Common myeloid progenitor, CD34-positive (primary cell): ENCODE data around the gene B4GALT6.
A peak's percentile ranks its signal among the peaks of the same experiment; 100 is the strongest.

Source experiments
- CTCF ChIA-PET: fragments of 350-600 bp; sonication (Branson Sonifier 250); formaldehyde crosslinking; loops from one replicate; lab custom pipeline; 2021; ENCODE audit warnings: antibody characterized with exemption; lab: Charles Lee
- POLR2A ChIA-PET: fragments of 350-600 bp; sonication (Branson Sonifier 250); formaldehyde crosslinking; loops from one replicate; lab custom pipeline; 2021; ENCODE audit warnings: antibody characterized with exemption; lab: Charles Lee
- DNase-seq, 3 donors: peaks; one replicate each; pipeline versions ENCODE4 v3.0.0 to v3.0.0-alpha.2; 2013
- H3K27ac ChIP-seq, 2 experiments: 1 replicate in 1 of 2; 2 replicates in 1 of 2; pipeline ENCODE4 v1.7.0; 2013; ENCODE audit warnings: inconsistent platforms in 2 of 2, low read length in 2 of 2, mild to moderate bottlenecking in 2 of 2, low read depth in 1 of 2, moderate library complexity in 1 of 2; ENCODE audit not compliant: severe bottlenecking in 2 of 2, insufficient read depth in 1 of 2, poor library complexity in 1 of 2
- H3K27me3 ChIP-seq, 5 experiments: replicated peaks in 2 of 5; 1 replicate in 3 of 5; 2 replicates in 2 of 5; pipeline versions ENCODE4 v1.6.1 to v1.7.0; 2013; ENCODE audit warnings: low read length in 4 of 5, mild to moderate bottlenecking in 2 of 5, moderate library complexity in 2 of 5, inconsistent platforms in 1 of 5; ENCODE audit not compliant: insufficient read depth in 5 of 5, control insufficient read depth in 4 of 5
- H3K36me3 ChIP-seq, 4 experiments: 1 replicate in 2 of 4; 2 replicates in 2 of 4; pipeline versions ENCODE4 v1.6.1 to v1.7.0; 2013; ENCODE audit warnings: low read length in 3 of 4, control low read depth in 1 of 4, mild to moderate bottlenecking in 1 of 4; ENCODE audit not compliant: control insufficient read depth in 4 of 4, insufficient read depth in 4 of 4
- H3K4me1 ChIP-seq, 4 experiments: 1 replicate in 3 of 4; 2 replicates in 1 of 4; pipeline versions ENCODE4 v1.6.1 to v1.7.1; 2013; ENCODE audit warnings: low read length in 3 of 4, mild to moderate bottlenecking in 3 of 4, control low read depth in 1 of 4, inconsistent platforms in 1 of 4, moderate library complexity in 1 of 4; ENCODE audit not compliant: control insufficient read depth in 4 of 4, insufficient read depth in 4 of 4; ENCODE audit errors: control extremely low read depth in 1 of 4
- H3K4me3 ChIP-seq, 7 experiments: 1 replicate in 4 of 7; 2 replicates in 3 of 7; pipeline versions ENCODE4 v1.5.1 to v1.7.0; 2013; ENCODE audit warnings: mild to moderate bottlenecking in 7 of 7, low read length in 6 of 7, moderate library complexity in 6 of 7, inconsistent platforms in 2 of 7, low read depth in 2 of 7, control low read depth in 1 of 7; ENCODE audit not compliant: insufficient read depth in 4 of 7, control insufficient read depth in 1 of 7; ENCODE audit errors: extremely low read depth in 1 of 7
- H3K9me3 ChIP-seq, 5 experiments: 1 replicate in 4 of 5; 2 replicates in 1 of 5; pipeline versions ENCODE4 v1.6.1 to v1.7.1; 2013; ENCODE audit warnings: low read length in 4 of 5, mild to moderate bottlenecking in 2 of 5, inconsistent platforms in 1 of 5, low read depth in 1 of 5, moderate library complexity in 1 of 5; ENCODE audit not compliant: control insufficient read depth in 4 of 5, insufficient read depth in 2 of 5; ENCODE audit errors: control extremely low read depth in 1 of 5
- WGBS: methylation state at CpG from one replicate; pipeline ENCODE4 v1.1.5; 2013; ENCODE audit not compliant: insufficient coverage; 5-methylcytosine and 5-hydroxymethylcytosine counted together

B4GALT6 gene

GRCh38 chr18:31617031-31617717 is 67.2 kb downstream of the B4GALT6 start:
- Histone ChIP-seq H3K9me3 (no peaks in the 10 kb centered on the region), H3K4me1 (peaks cover 0 to 11% (median 3%) of the 10 kb centered on the region in 4 experiments), H3K36me3 (peaks cover 0 to 7% (median 2%) of the 10 kb centered on the region in 4 experiments), H3K4me3 (peak overlapping the region in 3 of 7 experiments; percentile 5 to 59 (median 33)), H3K27ac (peak overlapping the region; percentile 74 to 82), H3K27me3 (no peaks in the 10 kb centered on the region)
- DNase-seq: peak; percentile 30 to 71 (median 68)
- ChIA-PET CTCF (no interaction called here), POLR2A (no interaction called here)
- WGBS: 100% methylated on average over 1 of the region's 5 CpGs

DNA sequence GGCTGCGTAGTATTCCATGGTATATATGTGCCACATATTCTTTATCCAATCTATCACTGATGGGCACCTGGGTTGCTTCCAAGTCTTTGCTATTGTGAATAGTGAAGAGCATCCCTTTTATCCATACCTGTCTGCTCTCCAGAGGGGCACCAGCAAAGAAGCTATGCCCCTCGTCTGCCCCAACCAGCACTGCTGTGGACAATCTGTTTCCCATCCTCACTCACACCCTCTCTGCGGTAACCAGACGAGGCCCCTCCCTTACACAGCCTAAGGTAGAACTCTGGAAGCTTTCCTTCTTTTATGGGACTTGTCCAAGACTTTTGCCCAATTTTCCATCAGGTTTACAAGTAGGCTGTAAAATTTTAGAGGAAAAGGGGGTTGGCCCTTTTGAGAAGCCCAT is 67.8 kb downstream of the B4GALT6 start:
- ChIA-PET POLR2A (no interaction called here), CTCF (no interaction called here)

DNA sequence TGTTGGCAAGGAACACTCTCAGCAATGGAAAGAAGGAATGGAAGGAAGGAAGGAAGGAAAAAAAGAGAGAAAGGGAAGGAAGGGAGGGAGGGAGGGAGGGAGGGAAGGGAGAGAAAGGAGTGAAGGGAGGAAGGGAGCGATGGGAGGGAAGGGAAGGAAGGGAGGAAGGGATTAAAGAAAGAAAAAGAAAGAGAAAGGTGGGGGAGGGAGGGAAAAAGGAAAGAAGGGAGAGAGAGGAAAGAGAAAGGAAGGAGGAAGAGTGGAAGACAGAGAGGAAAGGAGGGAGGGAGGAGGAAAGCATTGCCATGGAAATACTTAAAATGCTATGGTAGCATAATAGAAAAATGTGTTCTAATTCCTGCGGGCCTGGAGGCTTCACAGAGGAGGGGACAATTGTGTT is 70.3 kb downstream of the B4GALT6 start:
- Histone ChIP-seq H3K27me3 (no peaks in the 10 kb centered on the region), H3K4me1 (peaks cover 2 to 24% (median 9%) of the 10 kb centered on the region in 4 experiments), H3K27ac (no peak overlapping the region), H3K4me3 (no peak overlapping the region), H3K36me3 (peaks cover 0 to 3% (median 0%) of the 10 kb centered on the region in 4 experiments), H3K9me3 (no peaks in the 10 kb centered on the region)
- CTCF ChIA-PET: interaction anchor here (0.6 to 1.6 kb wide), 3 partner anchors 14 to 102 kb away, joined by 4 to 7 read pairs (median 4); no protein-coding TSS in a partner anchor
- POLR2A ChIA-PET: no interaction called here
- no peak for DNase-seq
- 100% methylated on average over 1 of the region's 2 CpGs for WGBS

More for the DNA sequence above, 67.8 kb downstream of the B4GALT6 start:
- WGBS: 100% methylated on average over 1 of the region's 4 CpGs
- no peak overlapping the region for H3K4me3 ChIP-seq
- peaks cover 0 to 7% (median 2%) of the 10 kb centered on the region in 4 experiments for H3K36me3 ChIP-seq
- H3K27me3 ChIP-seq: no peaks in the 10 kb centered on the region
- no peaks in the 10 kb centered on the region for H3K9me3 ChIP-seq
- H3K27ac ChIP-seq: peak overlapping the region in 1 of 2 experiments; percentile 82
- DNase-seq: no peak
- H3K4me1 ChIP-seq: peaks cover 0 to 11% (median 3%) of the 10 kb centered on the region in 4 experiments

GRCh38 chr18:31612124-31612523 is 72.3 kb downstream of the B4GALT6 start:
- CTCF ChIA-PET: interaction anchor here (1.1 to 2.3 kb wide), 6 partner anchors 19 to 130 kb away, joined by 3 to 7 read pairs (median 4); no protein-coding TSS in a partner anchor
- Histone ChIP-seq H3K4me3 (no peak overlapping the region), H3K4me1 (peaks cover 2 to 19% (median 9%) of the 10 kb centered on the region in 4 experiments), H3K27me3 (no peaks in the 10 kb centered on the region), H3K36me3 (no peaks in the 10 kb centered on the region), H3K9me3 (no peaks in the 10 kb centered on the region), H3K27ac (no peak overlapping the region)
- no peak for DNase-seq
- WGBS: 90% methylated on average over 4 of the region's 6 CpGs
- POLR2A ChIA-PET: no interaction called here

DNA sequence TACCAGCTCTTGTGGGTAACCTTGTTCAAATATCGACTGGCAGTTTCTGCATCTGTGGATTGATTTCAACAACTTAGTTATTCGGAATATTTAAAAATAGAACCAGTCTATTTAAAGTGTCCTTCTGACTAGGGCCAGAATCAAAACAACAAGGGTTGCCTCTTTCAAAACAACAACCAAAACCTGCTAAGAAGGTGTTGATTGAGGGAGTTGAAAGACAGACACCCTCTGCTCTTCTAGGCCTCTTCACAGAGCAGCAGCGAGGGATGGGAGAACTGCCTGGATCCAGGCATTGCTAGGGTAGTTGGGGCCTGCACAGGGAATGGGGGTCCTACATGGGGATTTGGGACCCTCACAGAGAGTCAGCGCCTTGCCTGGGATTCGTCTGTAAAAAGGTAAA is 72.9 kb downstream of the B4GALT6 start:
- WGBS: 100% methylated on average over 1 of the region's 5 CpGs
- Histone ChIP-seq H3K4me3 (no peak overlapping the region), H3K27ac (no peak overlapping the region), H3K4me1 (peaks cover 2 to 13% (median 7%) of the 10 kb centered on the region in 4 experiments), H3K9me3 (no peaks in the 10 kb centered on the region), H3K36me3 (no peaks in the 10 kb centered on the region), H3K27me3 (no peaks in the 10 kb centered on the region)
- no peak for DNase-seq
- CTCF ChIA-PET: interaction anchor here (0.7 to 2.3 kb wide), 13 partner anchors 8 to 209 kb away, joined by 3 to 7 read pairs (median 3); no protein-coding TSS in a partner anchor
- POLR2A ChIA-PET: no interaction called here

DNA sequence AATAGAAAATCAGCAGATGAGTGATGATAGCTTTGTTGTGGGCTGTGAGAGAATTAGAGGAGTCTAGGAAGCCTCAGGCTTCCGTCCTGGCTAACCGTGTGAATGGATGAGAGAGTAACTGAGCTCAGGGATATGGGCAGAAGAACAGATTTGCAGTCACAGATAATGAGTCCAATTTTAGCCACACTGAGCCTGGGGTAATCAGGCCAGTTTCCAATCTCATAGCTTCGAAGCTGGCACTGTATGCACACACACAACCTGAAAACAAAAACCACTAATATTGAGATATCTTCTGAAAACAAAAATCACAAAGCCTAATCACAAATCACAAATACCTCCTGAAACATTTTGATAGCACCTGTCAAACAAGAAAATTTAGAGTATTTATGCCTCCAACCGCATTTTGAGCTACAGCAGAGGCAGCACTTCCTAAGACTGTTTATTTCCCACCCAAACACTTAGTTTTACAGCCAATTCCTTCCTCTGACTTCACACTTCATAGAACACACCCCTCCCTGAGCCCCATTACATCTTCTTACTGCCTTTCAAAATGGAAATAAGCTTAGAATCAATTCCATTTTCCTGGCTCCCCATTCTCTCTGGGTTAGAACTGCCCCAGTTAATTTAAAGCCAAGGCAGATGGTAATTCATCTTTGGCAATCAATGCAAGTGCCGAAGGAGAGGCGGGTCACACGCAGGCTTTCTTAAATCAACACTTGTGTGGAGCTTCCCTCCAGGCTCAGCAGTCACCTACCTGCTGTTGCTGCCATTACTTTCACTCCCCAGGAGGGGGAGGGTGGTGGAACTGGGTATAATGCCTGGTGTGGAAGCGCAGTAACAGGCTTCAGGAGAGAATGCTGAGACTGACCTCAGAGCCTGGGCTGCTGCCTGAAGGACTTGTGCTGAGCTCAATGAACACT is 73.8 kb downstream of the B4GALT6 start:
- H3K9me3 ChIP-seq: no peaks in the 10 kb centered on the region
- DNase-seq: peak; percentile 45 to 57 (median 55)
- no peaks in the 10 kb centered on the region for H3K27me3 ChIP-seq
- no peak overlapping the region for H3K27ac ChIP-seq
- ChIA-PET POLR2A (interaction anchor here (0.5 to 0.8 kb wide), 2 partner anchors 107 to 158 kb away, joined by 3 to 4 read pairs; no protein-coding TSS in a partner anchor), CTCF (interaction anchor here (0.7 to 2.3 kb wide), 19 partner anchors 9 to 210 kb away, joined by 3 to 7 read pairs (median 4); no protein-coding TSS in a partner anchor)
- H3K36me3 ChIP-seq: no peaks in the 10 kb centered on the region
- peaks cover 2 to 13% (median 6%) of the 10 kb centered on the region in 4 experiments for H3K4me1 ChIP-seq
- no peak overlapping the region for H3K4me3 ChIP-seq
- 47% methylated on average over 6 of the region's 8 CpGs for WGBS
